ENCODE measurements around the gene LZTR1. TPM values are rescaled to one million over a fixed set of nuclear protein-coding genes. Genes with fewer than 3 reads are reported as not detected.
"Not testable (repeated sequence)": the region's sequence is repeated elsewhere in the genome, so short reads cannot be mapped to it uniquely, and the experiment has no call there.

Gene LZTR1
- total and polyA plus RNA-seq, 2 donors (not counting 3 experiments of a cell fraction or from before 2014, with no cell fraction given): 56.6 to 86.8 TPM

- Histone ChIP-seq H3K9ac (replicated peaks; ENCODE audit: extremely low read depth, insufficient read depth, low read length) (no peak overlapping the region), H3K9me3 (replicated peaks; ENCODE audit: control insufficient read depth, insufficient read depth, low read length) (no peaks in the 10 kb centered on the region), H3K27ac (ENCODE audit: insufficient read depth, low read depth, low read length) (no peak overlapping the region), H2AFZ (ENCODE audit: low read depth, low read length) (no peak overlapping the region), H3K4me1 (ENCODE audit: control insufficient read depth, extremely low read depth, insufficient read depth, low read length) (no peaks in the 10 kb centered on the region), H4K20me1 (replicated peaks; ENCODE audit: control insufficient read depth, extremely low read depth, insufficient read depth, low read length) (peaks cover 21% of the 10 kb centered on the region), H3K36me3 (ENCODE audit: control insufficient read depth in 2 of 2, extremely low read depth in 1 of 2, insufficient read depth in 2 of 2, low read length in 2 of 2) (peaks cover 5 to 9% of the 10 kb centered on the region in 2 experiments), H3K4me2 (ENCODE audit: insufficient read depth, low read length) (no peak overlapping the region), H3K79me2 (ENCODE audit: control insufficient read depth, insufficient read depth, low read length) (peaks cover 94% of the 10 kb centered on the region), H3K27me3 (ENCODE audit: control insufficient read depth in 2 of 2, insufficient read depth in 2 of 2, low read length in 2 of 2) (no peaks in the 10 kb centered on the region), H3K9me1 (replicated peaks; ENCODE audit: control insufficient read depth, extremely low read depth, insufficient read depth, low read length) (no peaks in the 10 kb centered on the region), H3K4me3 (replicated peaks in 1 of 3; ENCODE audit: insufficient read depth in 1 of 3, low read depth in 1 of 3, low read length in 3 of 3) (no peak overlapping the region)
- BruUV-seq (replicated peaks): no TSS peak
- dilution Hi-C loops (cut with MboI; ENCODE audit: extremely low pct_ligation_motif_present, low sequenced_read_pairs): no loop called here
- intact Hi-C loops (cut with micrococcal nuclease): no loop called here
- DNase-seq (ENCODE audit: low read depth, low spot score): no peak
- TF ChIP-seq MAX (IDR thresholded peaks at IDR 0.05; ENCODE audit: insufficient read depth, insufficient read length): no peak
- no peak for TF ChIP-seq EZH2 (IDR thresholded peaks at IDR 0.05; ENCODE audit: borderline replicate concordance, low read depth, low read length, severe bottlenecking)
- no peak for TF ChIP-seq JUN (IDR thresholded peaks at IDR 0.05; ENCODE audit: borderline replicate concordance, insufficient read depth, insufficient read length, low read depth)
- no peak for TF ChIP-seq POLR2A (IDR thresholded peaks at IDR 0.05; ENCODE audit: low read depth, low read length)
- FAIRE-seq: peak; percentile 24
- ChIA-PET CTCF (interaction anchor here (1.6 kb wide), 1 partner anchor 21 kb away, joined by 5 read pairs; the partner anchor contains the start of gene CRKL), POLR2A (no interaction called here)
These were observed 44.1 kb upstream of the LZTR1 start for GRCh38 chr22:20937794-20938671.

- H3K4me3 ChIP-seq (replicated peaks in 1 of 3; ENCODE audit: insufficient read depth in 1 of 3, low read depth in 1 of 3, low read length in 3 of 3); FAIRE-seq; intact Hi-C loops (cut with micrococcal nuclease); H3K36me3 ChIP-seq (ENCODE audit: control insufficient read depth in 2 of 2, extremely low read depth in 1 of 2, insufficient read depth in 2 of 2, low read length in 2 of 2); H3K9me1 ChIP-seq (replicated peaks; ENCODE audit: control insufficient read depth, extremely low read depth, insufficient read depth, low read length); H3K4me2 ChIP-seq (ENCODE audit: insufficient read depth, low read length); H3K27me3 ChIP-seq (ENCODE audit: control insufficient read depth in 2 of 2, insufficient read depth in 2 of 2, low read length in 2 of 2); POLR2A ChIA-PET; H3K4me1 ChIP-seq (ENCODE audit: control insufficient read depth, extremely low read depth, insufficient read depth, low read length); dilution Hi-C loops (cut with MboI; ENCODE audit: extremely low pct_ligation_motif_present, low sequenced_read_pairs); DNase-seq (ENCODE audit: low read depth, low spot score); H3K27ac ChIP-seq (ENCODE audit: insufficient read depth, low read depth, low read length); BruUV-seq (replicated peaks); H3K9me3 ChIP-seq (replicated peaks; ENCODE audit: control insufficient read depth, insufficient read depth, low read length); H2AFZ ChIP-seq (ENCODE audit: low read depth, low read length); H3K9ac ChIP-seq (replicated peaks; ENCODE audit: extremely low read depth, insufficient read depth, low read length): not testable (repeated sequence)
- Histone ChIP-seq H3K79me2 (ENCODE audit: control insufficient read depth, insufficient read depth, low read length) (peaks cover 94% of the 10 kb centered on the region), H4K20me1 (replicated peaks; ENCODE audit: control insufficient read depth, extremely low read depth, insufficient read depth, low read length) (peaks cover 24% of the 10 kb centered on the region)
- CTCF ChIA-PET: interaction anchor here (0.8 to 1.0 kb wide), 2 partner anchors 11 to 23 kb away, joined by 3 to 4 read pairs; partner anchors contain the start of gene CRKL
These were observed 42.5 kb upstream of the LZTR1 start for GRCh38 chr22:20939457-20940185.

All from endothelial cell of umbilical vein (primary cell).